HG02943 (cell line): ENCODE data around the gene TEX101.
"Not testable (repeated sequence)": the region's sequence is repeated elsewhere in the genome, so short reads cannot be mapped to it uniquely, and the experiment has no call there.

Source experiments
- ATAC-seq: cut with Tn5 transposase; IDR thresholded peaks from one replicate; pipeline ENCODE4 v1.9.1; 2021; ENCODE audit warnings: mild to moderate bottlenecking, low read depth, moderate library complexity; ENCODE audit not compliant: unreplicated experiment

Gene TEX101

DNA sequence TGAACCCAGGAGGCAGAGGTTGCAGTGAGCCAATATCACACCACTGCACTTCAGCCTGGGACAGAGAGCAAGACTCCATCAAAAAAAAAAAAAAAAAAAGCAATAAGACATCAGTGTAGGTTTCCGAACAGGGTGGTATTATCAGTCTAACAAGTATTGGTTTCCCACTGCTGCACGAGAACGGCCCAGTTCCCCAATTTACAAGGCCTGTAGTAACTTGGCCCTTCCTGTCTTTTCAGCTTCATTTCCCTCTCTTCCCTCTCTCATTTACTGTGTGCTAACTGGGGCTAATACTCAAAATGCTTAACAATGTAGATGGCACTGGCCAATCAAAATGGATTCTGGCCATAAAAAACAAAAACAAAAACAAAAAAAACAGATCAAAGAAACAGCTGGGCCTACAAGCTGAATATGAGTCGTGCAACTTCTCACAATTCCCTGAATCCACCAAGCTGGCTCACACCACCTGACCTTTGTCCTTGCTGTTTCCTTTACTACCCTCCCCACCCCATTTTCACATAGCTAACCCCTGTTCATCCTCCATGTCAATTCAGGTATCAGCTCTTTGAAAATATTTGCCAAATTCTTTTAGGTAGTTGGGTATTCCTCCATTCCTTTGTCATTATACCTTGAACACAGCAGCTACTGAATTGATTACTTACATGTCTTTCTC, 2.4 kb downstream of the TEX101 start:
- no peak for ATAC-seq

DNA sequence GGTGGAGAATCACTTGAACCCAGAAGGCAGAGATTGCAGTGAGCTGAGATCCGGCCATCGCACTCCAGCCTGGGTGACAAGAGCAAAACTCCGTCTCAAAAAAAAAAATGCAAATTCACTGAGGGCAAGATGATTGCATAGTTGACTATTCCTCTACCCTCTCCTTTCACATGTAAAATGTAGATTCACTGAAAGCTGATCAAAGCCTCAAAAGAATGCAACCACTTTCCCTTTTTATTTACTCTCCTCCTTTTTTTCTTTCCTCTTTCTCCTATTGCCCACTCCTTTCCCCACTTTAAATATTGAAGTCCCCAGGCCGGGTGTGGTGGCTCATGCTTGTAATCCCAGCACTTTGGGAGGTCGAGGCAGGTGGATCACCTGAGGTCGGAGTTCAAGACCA, 6.3 kb downstream of the TEX101 start:
- no peak for ATAC-seq

DNA sequence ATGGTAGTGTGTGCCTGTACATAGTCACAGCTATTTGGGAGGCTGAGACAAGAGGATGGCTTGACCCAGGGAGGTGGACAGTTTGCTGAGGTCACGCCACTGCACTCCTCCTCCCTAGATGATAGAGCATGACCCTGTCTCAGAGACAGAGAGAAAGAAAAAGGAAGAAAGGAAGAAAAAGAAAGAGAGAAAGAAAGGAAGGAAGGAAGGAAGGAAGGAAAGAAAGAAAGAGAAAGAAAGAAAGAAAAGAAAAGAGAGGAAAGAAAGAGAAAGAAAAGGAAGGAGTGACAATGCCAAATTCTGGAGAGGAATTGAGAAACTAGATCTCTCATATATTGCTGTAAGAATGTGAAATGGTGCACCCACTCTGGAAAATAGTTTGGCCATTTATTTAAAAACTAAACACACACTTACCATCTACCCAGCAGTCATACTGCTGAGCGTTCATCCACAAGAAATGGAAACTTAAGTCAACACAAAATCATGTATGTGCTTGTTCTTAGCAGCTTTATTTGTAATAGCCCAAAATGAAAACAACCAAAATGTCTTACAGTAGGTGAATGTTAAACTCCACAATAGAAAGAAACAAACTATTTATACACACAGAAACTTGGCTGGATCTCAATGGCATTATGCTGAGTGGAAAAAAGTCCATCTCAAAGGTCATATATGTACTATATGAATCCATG, 7.5 kb downstream of the TEX101 start:
- ATAC-seq = no peak

DNA sequence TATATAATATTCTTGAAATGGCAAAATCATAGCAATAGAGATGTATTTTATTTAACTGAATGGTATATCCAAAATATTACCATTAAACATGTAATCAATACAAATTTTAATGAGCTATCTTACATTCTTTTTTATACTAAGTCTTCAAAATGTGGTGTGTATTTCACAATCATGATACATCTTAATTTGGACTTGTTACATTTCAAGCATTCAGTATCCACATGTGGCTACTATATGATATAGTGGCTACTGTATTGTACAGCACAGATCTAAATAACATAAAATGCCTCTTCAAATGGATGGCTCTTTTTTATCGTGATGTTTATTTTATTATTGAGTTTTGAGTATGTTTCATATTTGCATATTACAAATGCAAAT, 8.0 kb downstream of the TEX101 start:
- no peak for ATAC-seq

DNA sequence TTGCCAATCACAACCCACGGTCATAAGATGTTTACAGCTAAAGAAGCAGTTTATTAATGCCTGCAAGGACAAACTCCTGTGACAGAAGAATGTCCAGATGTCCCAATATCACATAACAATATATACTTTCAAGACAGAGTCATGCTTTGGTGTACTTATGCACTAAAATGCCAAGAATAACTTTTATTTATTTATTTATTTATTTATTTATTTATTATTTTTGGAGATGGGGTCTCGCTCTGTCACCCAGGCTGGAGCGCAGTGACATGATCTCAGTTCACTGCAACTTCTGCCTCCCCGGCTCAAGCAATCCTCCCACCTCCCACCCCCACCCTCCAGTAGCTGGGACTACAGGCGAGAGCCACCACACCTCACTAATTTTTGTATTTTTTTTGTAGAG, 9.1 kb downstream of the TEX101 start:
- no peak for ATAC-seq

DNA sequence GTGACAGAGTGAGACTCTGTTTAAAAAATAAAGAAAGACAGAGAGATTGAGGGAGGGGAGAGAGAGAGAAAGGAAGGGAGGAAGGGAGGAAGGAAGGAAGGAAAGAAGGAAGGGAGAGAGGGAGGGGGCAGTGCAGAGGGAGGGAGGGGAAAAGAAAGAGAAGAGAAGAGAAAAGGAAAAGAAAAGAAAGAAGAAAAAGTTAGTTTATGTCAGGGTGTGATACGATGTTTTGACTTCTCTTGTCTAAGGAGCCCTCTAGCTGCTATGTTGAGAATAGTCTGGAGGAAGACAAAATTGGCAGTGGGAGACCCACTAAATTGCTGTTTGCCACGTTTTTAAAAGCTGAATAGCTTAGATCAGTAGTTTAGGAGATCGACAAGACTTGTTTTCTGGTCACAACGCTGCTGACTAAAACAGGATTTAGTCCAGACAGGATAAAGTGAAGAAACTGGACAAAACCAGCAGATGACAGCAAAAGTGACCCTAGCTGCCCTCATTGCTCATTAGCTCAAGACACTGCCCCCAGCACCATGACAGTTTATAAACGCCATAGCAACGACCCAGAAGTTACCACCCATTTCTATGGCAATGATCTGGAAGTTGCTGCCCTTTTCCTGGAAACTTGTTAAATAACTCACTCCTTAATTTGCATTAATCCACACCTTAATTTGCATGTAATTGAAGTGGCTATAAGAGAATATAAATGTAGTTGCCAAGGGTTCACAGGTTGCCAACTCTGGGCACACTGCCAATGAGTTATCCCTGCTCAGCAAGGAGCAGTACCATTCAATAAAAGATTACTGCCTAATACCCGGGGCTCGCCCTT, 11.1 kb downstream of the TEX101 start:
- no peak for ATAC-seq

DNA sequence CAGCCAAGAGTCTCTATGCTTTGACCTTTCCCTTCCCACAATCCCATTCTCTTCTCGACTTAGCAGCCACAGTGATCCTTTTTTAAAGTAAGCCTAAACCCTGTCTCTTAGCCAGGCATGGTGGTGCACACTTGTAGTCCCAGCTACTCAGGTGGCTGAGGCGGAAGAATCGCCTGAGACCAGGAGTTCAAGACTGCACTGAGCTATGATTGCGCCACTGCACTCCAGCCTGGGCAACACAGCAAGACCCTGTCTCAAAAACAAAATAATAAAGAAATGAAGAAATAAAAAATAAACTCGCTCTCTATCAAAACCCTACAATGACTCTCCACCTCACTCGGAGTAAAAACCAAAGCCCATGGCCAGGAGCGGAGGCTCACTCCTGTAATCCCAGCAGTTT, 14.7 kb downstream of the TEX101 start:
- no peak for ATAC-seq

GRCh38 chr19:43430142-43430710, 15.5 kb downstream of the TEX101 start:
- ATAC-seq = no peak

DNA sequence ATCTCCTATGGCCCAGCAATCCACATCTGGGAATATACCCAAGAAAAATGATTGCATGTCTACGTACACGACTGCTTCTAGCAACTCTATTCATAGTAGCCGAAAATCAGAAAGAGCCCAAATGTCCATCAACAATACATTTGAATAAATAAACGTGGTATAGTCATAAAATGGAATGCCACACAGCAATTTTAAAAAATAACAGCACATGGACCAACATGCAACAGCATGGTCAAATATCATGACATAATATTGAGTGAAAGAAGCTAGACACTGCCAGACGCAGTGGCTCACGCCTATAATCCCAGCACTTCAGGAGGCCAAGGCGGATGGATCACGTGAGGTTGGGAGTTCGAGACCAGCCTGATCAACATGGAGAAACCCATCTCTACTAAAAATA, 16.3 kb downstream of the TEX101 start:
- no peak for ATAC-seq

DNA sequence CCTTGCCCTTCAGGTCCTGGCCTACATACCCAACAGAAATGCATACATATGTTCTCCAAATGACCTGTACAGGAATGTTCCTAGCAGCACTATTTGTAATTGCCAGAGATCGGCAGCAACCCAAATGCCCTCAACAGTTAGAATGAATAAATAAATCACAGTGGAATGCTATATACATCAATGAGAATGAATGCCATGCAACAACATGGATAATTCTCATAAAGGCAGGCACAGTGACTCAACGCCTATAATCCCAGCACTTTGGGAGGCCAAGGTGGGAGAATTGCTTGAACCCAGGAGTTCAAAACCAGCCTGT, 18.6 kb downstream of the TEX101 start:
- ATAC-seq = no peak

DNA sequence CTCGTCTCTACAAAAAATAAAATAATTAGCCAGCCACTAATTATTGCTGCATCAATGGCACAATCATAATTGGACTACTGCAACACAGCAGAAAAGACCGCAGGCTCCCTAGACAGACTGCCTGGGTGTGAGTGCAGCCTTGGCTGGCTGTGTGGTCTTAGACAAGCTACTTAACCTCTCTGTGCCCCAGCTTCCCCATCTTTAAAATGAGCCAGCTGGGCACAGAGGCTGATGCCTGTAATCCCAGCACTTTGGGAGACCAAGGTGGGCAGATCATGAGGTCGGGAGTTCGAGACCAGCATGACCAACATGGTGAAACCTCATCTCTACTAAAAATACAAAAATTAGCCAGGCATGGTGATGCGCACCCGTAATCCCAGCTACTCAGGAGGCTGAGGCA, 19.0 kb downstream of the TEX101 start:
- no peak for ATAC-seq

GRCh38 chr19:43435775-43436174, 21.1 kb downstream of the TEX101 start:
- ATAC-seq = no peak

DNA sequence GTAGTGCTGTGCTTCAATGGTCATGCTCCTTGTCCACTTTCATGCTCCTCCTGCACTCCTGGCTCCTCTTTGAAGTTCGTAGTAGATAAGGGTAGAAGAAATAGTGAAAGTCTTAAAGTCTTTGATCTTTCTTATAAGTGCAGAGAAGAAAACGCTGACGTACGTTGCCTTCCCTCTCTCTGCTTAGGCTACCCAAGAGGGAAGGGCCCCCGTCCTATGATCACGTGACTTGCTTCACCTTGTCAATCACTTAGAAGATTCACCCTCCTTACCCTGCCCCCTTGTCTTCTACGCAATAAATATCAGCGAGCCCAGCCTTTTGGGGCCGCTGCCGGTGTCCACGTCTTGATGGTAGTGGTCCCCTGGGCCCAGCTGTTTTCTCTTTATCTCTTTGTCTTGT, 22.6 kb downstream of the TEX101 start:
- ATAC-seq = not testable (repeated sequence)

- ATAC-seq = no peak
These were observed 23.0 kb downstream of the TEX101 start for GRCh38 chr19:43437712-43438111.

- ATAC-seq = no peak
These were observed 23.8 kb downstream of the TEX101 start for GRCh38 chr19:43438291-43439031.

- no peak for ATAC-seq
These were observed 24.5 kb downstream of the TEX101 start for GRCh38 chr19:43439032-43439708.

DNA sequence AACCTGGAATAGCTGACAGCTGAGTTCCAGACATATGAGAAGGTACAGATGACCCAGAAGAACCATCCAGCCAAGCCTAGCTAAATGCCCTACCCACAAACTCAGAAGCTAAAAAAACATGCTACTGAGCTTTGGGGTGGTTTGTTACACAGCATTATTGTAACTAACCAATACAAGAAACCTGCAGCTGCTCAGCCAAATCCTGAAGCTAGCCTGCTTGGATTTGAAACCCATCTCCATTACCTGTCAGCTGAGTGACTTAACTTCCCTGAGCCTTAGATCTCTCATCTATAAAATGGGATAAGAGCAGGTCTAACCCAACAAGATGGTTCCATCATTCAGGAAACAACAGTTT, 25.0 kb downstream of the TEX101 start:
- no peak for ATAC-seq

DNA sequence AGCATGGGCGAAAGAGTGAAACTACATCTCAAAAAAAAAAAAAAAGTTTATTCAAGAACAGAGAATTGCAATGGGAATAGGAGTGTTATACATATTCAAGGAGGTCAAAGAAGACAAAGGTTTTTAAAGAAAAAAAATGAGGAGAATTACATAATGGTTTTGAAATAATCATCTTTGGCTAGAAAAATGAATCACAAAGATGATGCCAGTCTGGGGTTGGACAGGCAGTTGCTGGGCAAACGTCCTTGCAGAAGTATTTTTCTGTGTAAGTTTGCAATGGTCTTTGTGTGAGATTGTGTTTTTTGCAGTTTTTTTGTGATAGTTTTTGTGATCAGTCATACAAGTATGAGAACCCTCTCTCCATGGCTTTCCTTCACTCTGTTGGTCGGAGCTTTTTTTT, 27.0 kb downstream of the TEX101 start:
- no peak for ATAC-seq

- ATAC-seq = not testable (repeated sequence)
These were observed 29.4 kb downstream of the TEX101 start for GRCh38 chr19:43444091-43444490.

DNA sequence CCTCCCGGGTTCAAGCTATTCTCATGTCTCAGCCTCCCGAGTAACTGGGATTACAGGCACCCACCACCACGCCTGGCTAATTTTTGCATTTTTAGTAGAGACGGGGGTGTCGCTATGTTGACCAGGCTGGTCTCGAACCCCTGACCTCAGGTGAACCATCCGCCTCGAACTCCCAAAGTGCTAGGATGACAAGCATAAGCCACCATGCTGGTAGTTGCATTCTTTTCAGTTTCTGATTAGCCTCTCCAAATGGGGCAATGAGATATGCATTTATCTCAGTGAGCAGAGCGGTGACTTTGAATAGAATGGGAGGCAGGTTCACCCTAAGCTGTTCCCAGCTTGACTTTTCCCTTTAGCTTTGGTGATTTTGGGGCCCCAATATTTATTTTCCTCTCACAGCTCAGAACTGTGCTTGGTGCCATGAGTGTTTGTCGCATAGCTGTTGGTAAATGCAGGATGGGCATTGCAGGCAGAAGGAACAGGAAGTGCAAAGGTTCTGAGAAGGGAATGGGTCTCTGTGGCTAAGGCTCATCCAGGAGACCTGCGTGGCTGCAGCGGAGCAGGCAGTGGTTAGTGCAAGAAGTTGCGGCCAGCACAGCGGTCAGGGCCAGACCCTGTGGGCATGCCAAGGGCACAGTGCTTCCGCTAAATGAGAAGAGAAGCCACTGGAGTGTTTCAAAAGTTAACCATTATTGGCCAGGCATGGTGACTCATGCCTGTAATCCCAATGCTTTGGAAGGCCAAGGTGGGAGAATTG, 30.0 kb downstream of the TEX101 start:
- ATAC-seq = no peak
